Gastrocnemius medialis (tissue), 4 donors: Measurements from ENCODE around the gene ADPRS. TPM values are rescaled to one million over a fixed set of nuclear protein-coding genes. Genes with fewer than 3 reads are reported as not detected.

Experiments used
- ATAC-seq, 2 donors: fragments of 150-250 bp; one replicate each; pipeline ENCODE4 v1.9.1; 2016
- DNase-seq, 2 donors: peaks; one replicate each; pipeline ENCODE4 v3.0.0-alpha.2; 2019
- H3K27ac ChIP-seq, 4 donors: fragments of 200-600 bp; sonication (generic); 1 replicate in 1 of 4; 2 replicates in 3 of 4; pipeline ENCODE4 v1.5.1; 2016 to 2018; ENCODE audit warnings: mild to moderate bottlenecking in 2 of 4, moderate library complexity in 1 of 4
- H3K27me3 ChIP-seq, 3 donors: fragments of 200-600 bp; sonication (generic) in 2 of 3; 1 replicate in 1 of 3; 2 replicates in 2 of 3; pipeline versions ENCODE4 v1.5.1 to v1.6.0; 2016 to 2019; ENCODE audit warnings: mild to moderate bottlenecking in 1 of 3, moderate library complexity in 1 of 3
- H3K36me3 ChIP-seq, 2 donors: fragments of 200-600 bp; sonication (generic) in 1 of 2; one replicate each; pipeline ENCODE4 v1.5.1; 2017 to 2018
- H3K4me1 ChIP-seq, 2 donors: fragments of 200-600 bp; sonication (generic) in 1 of 2; one replicate each; pipeline ENCODE4 v1.5.1; 2016 to 2017; ENCODE audit warnings: mild to moderate bottlenecking in 2 of 2
- H3K4me3 ChIP-seq, 4 donors: fragments of 200-600 bp; sonication (generic) in 3 of 4; 1 replicate in 1 of 4; 2 replicates in 3 of 4; pipeline ENCODE4 v1.5.1; 2016 to 2019; ENCODE audit warnings: mild to moderate bottlenecking in 2 of 4
- H3K9me3 ChIP-seq, 3 donors: fragments of 200-600 bp; sonication (generic) in 2 of 3; 1 replicate in 1 of 3; 2 replicates in 2 of 3; pipeline ENCODE4 v1.5.1; 2016 to 2019
- CTCF ChIP-seq, 5 experiments: fragments of 450-650 bp in 3 of 5; fragments of 200-600 bp in 2 of 5; sonication (generic) in 2 of 5; IDR thresholded peaks in 4 of 5; conservative IDR thresholded peaks in 1 of 5; 1 replicate in 4 of 5; 2 replicates in 1 of 5; pipeline ENCODE4 v1.5.1; 2016 to 2019; ENCODE audit warnings: antibody characterized with exemption in 5 of 5, mild to moderate bottlenecking in 3 of 5, moderate library complexity in 3 of 5
- POLR2A ChIP-seq, 2 donors: fragments of 450-650 bp; IDR thresholded peaks; one replicate each; pipeline ENCODE4 v1.6.1; 2017; ENCODE audit warnings: antibody characterized with exemption in 2 of 2, mild to moderate bottlenecking in 2 of 2, moderate library complexity in 2 of 2
- in situ Hi-C, 4 donors: fragments of 200-750 bp; cut with MboI; loops; one replicate each; pipeline versions ENCODE4 v1.15.0 to v1.8.0; 2017; ENCODE audit warnings: low sequenced_read_pairs in 4 of 4
- intact Hi-C: fragments of 100-400 bp; cut with DNase I; formaldehyde crosslinking; loops from one replicate; pipeline ENCODE4 v1.15.1; 2023; ENCODE audit warnings: low total_unique reads
- total RNA-seq, 4 donors: library from RNA; depleted of rRNA; stranded (reverse); fragments of >200 nt; gene quantifications; one replicate each; pipeline versions ENCODE4 v1.1.0 to v1.2.3, GENCODE V29; 2016

ADPRS gene
- total RNA-seq, 4 donors from 2014 or later: 46.7 to 67.3 (median 54.0) TPM

GRCh38 chr1:36116901-36117300 is 28.2 kb downstream of the ADPRS start:
- TF ChIP-seq POLR2A (IDR thresholded peaks at IDR 0.05) (no peak), CTCF (IDR thresholded peaks at IDR 0.05 in 4 of 5, conservative IDR thresholded peaks at IDR 0.05 in 1 of 5) (no peak)
- no peak for ATAC-seq
- Histone ChIP-seq H3K27me3 (no peaks in the 10 kb centered on the region), H3K4me3 (no peak overlapping the region), H3K4me1 (no peaks in the 10 kb centered on the region), H3K36me3 (no peaks in the 10 kb centered on the region), H3K9me3 (no peaks in the 10 kb centered on the region), H3K27ac (no peak overlapping the region)
- intact Hi-C loops (no loop called here), in situ Hi-C loops (no loop called here)
- DNase-seq: no peak

GRCh38 chr1:36118447-36119204 is 29.9 kb downstream of the ADPRS start:
- DNase-seq (no peak), ATAC-seq (no peak)
- TF ChIP-seq POLR2A (IDR thresholded peaks at IDR 0.05): no peak
- TF ChIP-seq CTCF (IDR thresholded peaks at IDR 0.05 in 4 of 5, conservative IDR thresholded peaks at IDR 0.05 in 1 of 5): no peak
- Histone ChIP-seq H3K27me3 (no peaks in the 10 kb centered on the region), H3K36me3 (no peaks in the 10 kb centered on the region), H3K4me3 (no peak overlapping the region), H3K4me1 (no peaks in the 10 kb centered on the region), H3K27ac (no peak overlapping the region), H3K9me3 (no peaks in the 10 kb centered on the region)
- intact Hi-C loops (no loop called here), in situ Hi-C loops (no loop called here)

GRCh38 chr1:36119456-36119855 is 30.8 kb downstream of the ADPRS start:
- DNase-seq: no peak
- peaks cover 0 to 8% (median 3%) of the 10 kb centered on the region in 3 donors for H3K27me3 ChIP-seq
- intact Hi-C loops (no loop called here), in situ Hi-C loops (no loop called here)
- ATAC-seq: no peak
- H3K4me3 ChIP-seq: no peak overlapping the region
- no peak for TF ChIP-seq CTCF (IDR thresholded peaks at IDR 0.05 in 4 of 5, conservative IDR thresholded peaks at IDR 0.05 in 1 of 5)
- no peak for TF ChIP-seq POLR2A (IDR thresholded peaks at IDR 0.05)
- H3K9me3 ChIP-seq: no peaks in the 10 kb centered on the region
- no peaks in the 10 kb centered on the region for H3K36me3 ChIP-seq
- H3K27ac ChIP-seq: no peak overlapping the region
- H3K4me1 ChIP-seq: no peaks in the 10 kb centered on the region

- H3K4me1 ChIP-seq: no peaks in the 10 kb centered on the region
- no peaks in the 10 kb centered on the region for H3K36me3 ChIP-seq
- no peaks in the 10 kb centered on the region for H3K9me3 ChIP-seq
- ATAC-seq (no peak), DNase-seq (no peak)
- peaks cover 5 to 17% (median 13%) of the 10 kb centered on the region in 3 donors for H3K27me3 ChIP-seq
- H3K27ac ChIP-seq: no peak overlapping the region
- TF ChIP-seq POLR2A (IDR thresholded peaks at IDR 0.05): no peak
- TF ChIP-seq CTCF (IDR thresholded peaks at IDR 0.05 in 4 of 5, conservative IDR thresholded peaks at IDR 0.05 in 1 of 5): no peak
- H3K4me3 ChIP-seq: no peak overlapping the region
- in situ Hi-C loops: no loop called here
- intact Hi-C loops: no loop called here
These were observed 33.7 kb downstream of the ADPRS start for GRCh38 chr1:36122062-36123030.
